Astrocyte (in vitro differentiated cells and primary cell): ENCODE results near the gene ANKRD44.

Source experiments
- EZH2 ChIP-seq: IDR thresholded peaks from 2 replicates; pipeline ENCODE4 v1.6.1; 2012; ENCODE audit warnings: mild to moderate bottlenecking, low read length, inconsistent platforms; ENCODE audit not compliant: insufficient read depth
- TF ChIP-seq, protein P1 (sequence below): IDR thresholded peaks from 2 replicates; pipeline ENCODE4 v1.5.1; 2011; ENCODE audit warnings: low read depth, mild to moderate bottlenecking, inconsistent platforms, low read length, moderate library complexity; ENCODE audit not compliant: insufficient read depth

DNA sequence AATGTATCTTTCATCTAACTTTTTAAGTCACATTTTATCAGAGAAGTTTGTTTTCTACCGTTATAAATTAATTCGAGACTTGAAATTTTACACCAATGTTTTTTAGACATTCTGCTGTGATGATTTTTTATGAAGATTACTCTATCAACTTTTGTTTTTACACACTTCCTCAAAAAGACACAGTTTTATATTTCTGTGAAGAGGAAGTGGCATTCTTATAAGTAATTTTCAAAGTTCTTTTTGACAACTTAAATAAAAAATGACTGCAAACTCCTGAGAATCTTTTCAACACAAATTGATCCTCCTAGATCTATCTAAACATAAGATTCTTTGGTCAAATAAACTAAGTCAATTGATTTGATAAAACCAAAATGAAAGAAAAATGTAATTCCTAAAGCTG lies 13.7 kb downstream of the ANKRD44 start:
- TF ChIP-seq, protein P1, sequence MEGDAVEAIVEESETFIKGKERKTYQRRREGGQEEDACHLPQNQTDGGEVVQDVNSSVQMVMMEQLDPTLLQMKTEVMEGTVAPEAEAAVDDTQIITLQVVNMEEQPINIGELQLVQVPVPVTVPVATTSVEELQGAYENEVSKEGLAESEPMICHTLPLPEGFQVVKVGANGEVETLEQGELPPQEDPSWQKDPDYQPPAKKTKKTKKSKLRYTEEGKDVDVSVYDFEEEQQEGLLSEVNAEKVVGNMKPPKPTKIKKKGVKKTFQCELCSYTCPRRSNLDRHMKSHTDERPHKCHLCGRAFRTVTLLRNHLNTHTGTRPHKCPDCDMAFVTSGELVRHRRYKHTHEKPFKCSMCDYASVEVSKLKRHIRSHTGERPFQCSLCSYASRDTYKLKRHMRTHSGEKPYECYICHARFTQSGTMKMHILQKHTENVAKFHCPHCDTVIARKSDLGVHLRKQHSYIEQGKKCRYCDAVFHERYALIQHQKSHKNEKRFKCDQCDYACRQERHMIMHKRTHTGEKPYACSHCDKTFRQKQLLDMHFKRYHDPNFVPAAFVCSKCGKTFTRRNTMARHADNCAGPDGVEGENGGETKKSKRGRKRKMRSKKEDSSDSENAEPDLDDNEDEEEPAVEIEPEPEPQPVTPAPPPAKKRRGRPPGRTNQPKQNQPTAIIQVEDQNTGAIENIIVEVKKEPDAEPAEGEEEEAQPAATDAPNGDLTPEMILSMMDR = no peak
- TF ChIP-seq EZH2 = no peak
